HG02571 (cell line): Measurements from ENCODE around the gene RPL6.
"Not testable (repeated sequence)": the region's sequence is repeated elsewhere in the genome, so short reads cannot be mapped to it uniquely, and the experiment has no call there.

ENCODE experiments used
- ATAC-seq: cut with Tn5 transposase; IDR thresholded peaks from one replicate; pipeline ENCODE4 v1.9.1; 2021; ENCODE audit warnings: mild to moderate bottlenecking, moderate library complexity; ENCODE audit not compliant: unreplicated experiment

The RPL6 gene

DNA sequence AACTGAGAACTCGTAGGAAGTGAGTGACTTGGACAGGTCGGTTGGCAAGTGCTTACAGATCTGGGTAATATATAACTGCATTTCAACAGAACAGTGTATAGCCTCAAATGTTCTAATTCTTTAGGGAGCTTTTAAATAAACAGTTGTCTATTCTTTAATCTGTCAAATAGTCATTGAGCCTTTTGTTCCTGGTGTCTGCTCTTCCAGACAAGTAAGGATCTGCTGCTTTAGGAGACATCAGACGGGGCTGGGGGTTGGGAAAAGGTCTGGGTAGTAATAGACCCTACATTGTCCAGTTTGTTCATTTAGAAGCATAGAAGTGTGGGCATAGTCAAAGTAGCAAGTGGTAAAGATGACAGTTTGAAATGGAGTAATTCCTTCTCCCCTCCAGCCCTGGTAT is 11.3 kb upstream of the RPL6 start:
- ATAC-seq = no peak

GRCh38 chr12:112419297-112420133 is 10.1 kb upstream of the RPL6 start:
- ATAC-seq = peak; percentile 30

DNA sequence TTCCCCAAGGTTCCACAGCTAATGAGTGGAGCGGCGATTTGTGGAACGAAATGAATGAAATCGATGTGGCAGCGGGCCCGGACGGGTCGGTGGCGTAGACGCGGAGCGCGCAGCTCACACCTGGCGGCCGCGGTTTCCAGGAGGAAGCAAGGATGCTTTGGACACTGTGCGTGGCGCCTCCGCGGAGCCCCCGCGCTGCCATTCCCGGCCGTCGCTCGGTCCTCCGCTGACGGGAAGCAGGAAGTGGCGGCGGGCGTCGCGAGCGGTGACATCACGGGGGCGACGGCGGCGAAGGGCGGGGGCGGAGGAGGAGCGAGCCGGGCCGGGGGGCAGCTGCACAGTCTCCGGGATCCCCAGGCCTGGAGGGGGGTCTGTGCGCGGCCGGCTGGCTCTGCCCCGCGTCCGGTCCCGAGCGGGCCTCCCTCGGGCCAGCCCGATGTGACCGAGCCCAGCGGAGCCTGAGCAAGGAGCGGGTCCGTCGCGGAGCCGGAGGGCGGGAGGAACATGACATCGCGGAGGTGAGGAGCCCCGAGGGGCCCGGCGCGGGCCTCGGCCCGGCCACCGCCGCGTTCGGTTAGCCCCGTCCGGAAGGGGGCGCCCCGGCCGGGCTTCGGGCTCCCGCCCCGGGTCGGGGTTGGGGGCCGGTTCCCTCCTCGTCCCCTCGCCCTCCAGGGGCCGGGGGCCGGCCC is 9.3 kb upstream of the RPL6 start, which contains the start of gene PTPN11:
PTPN11 (plus strand) TSS at position 340 of the 689 bp plus-strand sequence; CDS start at position 505, 165 bp downstream.
- peak; percentile 76 for ATAC-seq

- ATAC-seq = no peak
These were observed 8.8 kb upstream of the RPL6 start for GRCh38 chr12:112418273-112418607.

DNA sequence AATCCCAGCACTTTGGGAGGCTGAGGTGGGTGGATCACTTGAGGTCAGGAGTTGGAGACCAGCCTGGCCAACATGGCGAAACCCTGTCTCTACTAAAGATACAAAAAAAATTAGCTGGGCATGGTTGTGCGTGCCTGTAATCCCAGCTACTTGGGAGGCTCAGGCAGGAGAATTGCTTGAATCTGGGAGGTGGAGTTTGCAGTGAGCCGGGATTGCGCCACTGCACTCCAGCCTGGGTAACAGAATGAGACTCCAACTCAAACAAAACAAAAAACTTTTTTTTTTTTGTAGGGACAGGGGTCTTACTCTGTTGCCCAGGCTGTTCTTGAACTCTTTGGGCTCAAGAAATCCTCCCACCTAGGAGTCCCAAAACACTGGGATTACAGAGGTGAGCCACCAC is 6.1 kb upstream of the RPL6 start:
- not testable (repeated sequence) for ATAC-seq

DNA sequence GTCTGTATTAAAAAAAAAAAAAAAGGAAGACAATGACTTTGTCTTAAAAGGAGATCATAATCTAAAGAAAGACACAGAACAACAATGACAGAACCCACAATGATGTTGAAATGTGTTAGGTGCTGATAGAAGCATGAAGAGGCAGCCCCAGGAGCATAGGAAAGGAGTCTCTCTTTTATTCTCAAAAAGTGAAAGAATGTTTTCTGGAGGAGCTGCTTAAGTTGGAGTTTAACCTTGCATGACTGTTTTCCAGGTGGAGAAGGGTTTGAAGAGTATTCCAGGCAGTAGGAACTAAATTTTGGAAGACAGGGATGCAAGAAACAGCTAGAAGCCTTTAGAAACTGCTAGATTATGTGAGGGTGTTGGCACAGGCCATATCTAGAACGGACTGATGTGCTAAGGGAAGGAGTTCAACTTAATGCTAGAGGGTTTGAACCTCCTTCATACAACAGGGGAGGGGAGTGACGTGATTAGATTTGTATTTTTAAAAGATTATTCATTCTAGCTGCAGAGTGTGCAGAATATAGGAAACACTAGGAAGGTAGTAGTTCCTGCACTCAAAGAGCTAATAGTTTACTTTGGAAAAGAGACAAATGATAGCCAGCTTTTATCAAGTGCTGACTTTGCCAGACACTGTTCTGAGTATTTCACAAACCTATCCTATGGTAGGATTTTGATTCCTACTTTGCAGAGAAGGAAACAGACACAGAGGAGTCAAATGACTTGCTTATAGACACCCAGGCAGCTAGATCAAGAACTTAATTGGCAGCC is 4.6 kb upstream of the RPL6 start:
- ATAC-seq = no peak

DNA sequence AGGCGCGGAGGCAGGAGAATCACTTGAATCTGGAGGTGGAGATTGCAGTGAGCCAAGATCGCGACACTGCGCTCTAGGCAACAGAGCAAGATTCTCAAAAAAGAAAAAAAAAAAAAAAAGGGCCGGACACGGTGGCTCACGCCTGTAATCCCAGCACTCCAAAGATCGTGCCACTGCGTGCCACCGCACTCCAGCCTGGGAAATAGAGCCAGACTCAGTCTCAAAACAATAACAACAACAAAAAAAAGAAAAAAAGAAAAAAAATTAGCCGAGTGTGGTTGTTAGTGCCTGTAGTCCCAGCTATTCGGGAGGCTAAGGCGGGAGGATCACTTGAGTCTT is 470 bp upstream of the RPL6 start:
- ATAC-seq = no peak

DNA sequence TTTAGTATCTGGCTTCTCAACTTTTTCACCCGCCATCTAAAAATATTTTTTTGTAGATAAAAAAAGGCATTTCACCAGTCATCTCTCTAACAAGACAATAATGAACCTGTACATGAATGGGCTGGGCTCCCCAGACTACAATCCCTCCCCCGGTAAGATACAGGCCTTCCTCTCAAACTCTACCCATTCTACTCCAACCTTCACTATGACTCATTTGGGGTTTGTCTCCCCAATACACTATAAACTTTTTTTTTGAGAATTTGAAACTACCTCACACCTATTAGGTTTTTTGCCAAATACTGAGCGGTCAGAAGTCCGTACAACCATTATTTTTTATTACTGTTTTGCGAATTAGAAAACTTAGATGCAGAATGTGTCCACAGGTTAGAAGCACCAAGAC is 784 bp downstream of the RPL6 start:
- ATAC-seq = no peak

DNA sequence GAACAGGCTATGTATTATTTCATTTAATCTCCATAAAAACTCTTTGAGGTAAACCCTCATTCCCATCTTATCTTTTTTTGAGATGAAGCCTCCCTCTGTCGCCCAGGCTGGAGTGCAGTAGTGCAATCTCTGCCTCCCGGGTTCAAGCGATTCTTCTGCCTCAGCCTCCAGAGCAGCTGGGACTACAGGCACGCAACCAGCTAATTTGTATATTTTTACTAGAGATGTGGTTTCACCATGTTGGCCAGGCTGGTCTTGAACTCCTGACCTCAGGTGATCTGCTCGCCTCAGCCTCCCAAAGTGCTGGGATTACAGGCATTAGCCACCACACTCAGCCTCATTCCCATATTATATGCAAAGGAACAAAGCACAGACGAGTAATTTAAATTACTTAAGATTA is 1.7 kb downstream of the RPL6 start:
- ATAC-seq = not testable (repeated sequence)

DNA sequence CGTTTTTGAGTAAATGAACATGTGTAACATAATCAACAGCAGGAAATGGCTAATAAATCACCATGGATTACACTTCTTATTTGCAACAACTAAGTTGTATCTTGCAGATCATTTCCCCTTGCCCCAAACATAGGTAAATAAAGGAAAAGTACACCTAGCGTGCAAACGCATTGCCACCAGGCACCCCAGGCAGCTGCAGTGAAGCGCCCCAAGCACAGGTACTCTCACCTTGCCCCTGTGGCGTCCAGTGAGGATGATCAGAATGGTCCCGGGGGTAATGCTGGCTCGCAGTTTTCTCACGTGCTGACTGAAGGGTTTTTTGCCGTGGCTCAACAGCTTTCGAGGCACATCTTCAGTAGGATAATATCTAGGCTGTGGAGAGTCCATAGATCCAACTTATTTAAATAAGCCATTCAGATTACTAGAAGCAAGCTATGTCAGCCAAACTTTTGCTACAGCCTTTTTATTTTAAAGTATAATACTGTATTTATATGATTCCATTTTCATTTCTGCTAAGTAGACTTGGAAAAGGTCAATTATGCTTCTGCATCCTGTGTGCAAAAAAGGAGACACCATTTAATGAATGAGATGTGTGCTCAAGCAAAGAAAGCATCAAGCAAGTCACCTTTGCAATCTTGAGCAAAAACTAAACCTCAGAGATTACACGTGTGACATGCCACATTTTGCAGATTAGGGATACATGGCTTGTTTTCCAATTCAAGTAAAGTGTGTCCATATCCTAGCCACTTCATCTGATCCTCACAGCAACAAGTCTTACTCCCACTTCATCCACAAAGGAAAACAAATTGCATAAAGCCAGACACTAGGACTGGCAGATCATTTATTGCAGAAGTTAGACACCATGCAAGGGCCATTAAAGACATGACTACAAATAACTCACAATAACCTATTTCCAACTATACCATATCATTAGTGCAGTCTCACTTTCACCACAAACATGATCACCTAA is 2.6 kb downstream of the RPL6 start:
- no peak for ATAC-seq

- no peak for ATAC-seq
These were observed 7.4 kb downstream of the RPL6 start for GRCh38 chr12:112401903-112402498.

DNA sequence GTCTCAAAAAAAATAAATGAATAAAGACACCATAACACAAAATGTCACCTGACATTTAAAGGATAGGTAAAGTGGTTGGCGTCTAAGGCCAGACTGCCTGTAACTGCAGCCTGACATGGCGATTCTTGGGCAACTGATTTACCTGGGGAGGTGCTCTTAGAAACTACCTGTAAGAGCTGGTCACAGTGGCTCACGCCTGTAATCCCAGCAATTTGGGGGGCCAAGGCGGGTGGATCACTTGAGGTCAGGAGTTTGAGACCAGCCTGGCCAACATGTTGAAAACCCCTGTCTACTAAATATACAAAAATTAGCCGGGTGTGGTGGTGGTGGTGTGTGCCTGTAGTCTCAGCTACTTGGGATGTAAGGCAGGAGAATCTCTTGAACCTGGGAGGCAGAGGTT is 8.4 kb downstream of the RPL6 start:
- ATAC-seq = no peak

DNA sequence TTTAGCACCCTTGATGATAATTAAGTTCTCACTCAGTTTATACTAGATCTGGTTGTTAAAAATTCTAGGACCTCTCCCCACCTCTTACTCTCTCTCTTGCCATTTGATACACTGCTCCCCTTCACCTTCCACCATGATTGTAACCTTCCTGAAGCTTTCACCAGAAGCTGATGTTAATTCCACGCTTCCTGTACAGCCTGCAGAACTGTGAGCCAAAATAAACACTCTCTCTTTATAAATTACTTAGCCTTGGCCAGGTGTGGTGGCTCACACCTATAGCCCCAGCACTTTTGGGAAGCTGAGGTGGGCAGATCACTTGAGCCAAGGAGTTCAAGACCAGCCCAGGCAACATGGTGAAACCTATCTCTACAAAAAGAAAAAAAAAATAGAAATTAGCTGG is 16.1 kb downstream of the RPL6 start:
- no peak for ATAC-seq

DNA sequence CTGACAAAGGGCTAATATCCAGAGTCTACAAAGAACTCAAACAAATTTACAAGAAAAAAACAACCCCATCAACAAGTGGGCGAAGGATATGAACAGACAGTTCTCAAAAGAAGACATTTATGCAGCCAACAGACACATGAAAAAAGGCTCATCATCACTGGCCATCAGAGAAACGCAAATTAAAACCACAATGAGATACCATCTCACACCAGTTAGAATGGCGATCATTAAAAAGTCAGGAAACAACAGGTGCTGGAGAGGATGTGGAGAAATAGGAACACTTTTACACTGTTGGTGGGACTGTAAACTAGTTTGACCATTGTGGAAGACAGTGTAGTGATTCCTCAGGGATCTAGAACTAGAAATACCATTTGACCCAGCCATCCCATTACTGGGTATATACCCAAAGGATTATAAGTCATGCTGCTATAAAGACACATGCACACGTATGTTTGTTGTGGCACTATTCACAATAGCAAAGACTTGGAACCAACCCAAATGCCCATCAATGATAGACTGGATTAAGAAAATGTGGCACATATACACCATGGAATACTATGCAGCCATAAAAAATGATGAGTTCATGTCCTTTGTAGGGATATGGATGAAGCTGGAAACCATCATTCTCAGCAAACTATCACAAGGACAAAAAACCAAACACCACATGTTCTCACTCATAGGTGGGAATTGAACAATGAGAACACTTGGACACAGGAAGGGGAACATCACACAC is 19.3 kb downstream of the RPL6 start:
- not testable (repeated sequence) for ATAC-seq

DNA sequence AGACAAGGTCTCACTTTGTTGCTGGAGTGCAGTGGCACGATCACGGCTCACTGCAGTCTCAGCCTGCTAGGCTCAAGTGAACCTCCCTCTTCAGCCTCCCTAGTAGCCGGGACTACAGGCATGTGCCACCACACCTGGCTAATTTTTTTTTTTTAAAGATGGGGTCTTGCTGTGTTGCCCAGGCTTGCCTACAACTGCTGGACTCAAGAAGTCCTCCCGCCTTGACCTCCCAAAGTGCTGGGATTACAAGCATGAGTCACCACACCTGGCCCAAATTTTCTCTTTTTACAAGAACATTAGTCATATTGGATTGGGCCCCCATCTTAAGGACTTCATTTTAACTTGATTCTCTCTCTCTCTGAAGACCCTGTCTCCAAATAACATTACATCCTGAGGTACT is 20.2 kb downstream of the RPL6 start:
- no peak for ATAC-seq

- no peak for ATAC-seq
These were observed 22.7 kb downstream of the RPL6 start for GRCh38 chr12:112386726-112387125.

DNA sequence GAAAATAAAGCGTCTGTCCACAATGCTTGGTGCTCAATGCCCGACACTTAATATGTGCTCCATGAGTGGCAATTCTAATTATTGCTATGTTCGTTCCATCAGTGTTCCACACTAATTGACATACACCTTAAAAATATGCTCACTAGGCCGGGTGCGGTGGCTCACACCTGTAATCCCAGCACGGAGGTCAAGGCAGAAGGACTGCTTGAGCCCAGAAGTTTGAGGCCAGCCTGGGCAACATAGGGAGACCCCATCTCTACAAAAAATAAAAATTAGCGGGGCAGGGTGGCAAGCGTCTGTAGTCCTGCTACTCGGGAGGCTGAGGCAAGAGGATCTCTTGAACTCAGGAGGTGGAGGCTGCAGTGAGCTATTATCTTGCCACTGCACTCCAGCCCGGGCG is 26.5 kb downstream of the RPL6 start:
- ATAC-seq = no peak

GRCh38 chr12:112381883-112382796 is 27.3 kb downstream of the RPL6 start, which contains the start of gene HECTD4:
TSS of gene HECTD4 (minus strand) at chr12:112382431. CDS start at chr12:112382128, 303 bp downstream.
- ATAC-seq = peak; percentile 88
